ENCODE measurements around the gene UBD.

- no peak for TF ChIP-seq PRDM1 (tag by site-specific recombination; IDR thresholded peaks at IDR 0.05)
- no peak for TF ChIP-seq ZNF274 (IDR thresholded peaks at IDR 0.05; ENCODE audit: low read length)
- no peak for TF ChIP-seq ZNF274 (tag by site-specific recombination; IDR thresholded peaks at IDR 0.05; ENCODE audit: borderline replicate concordance)
- TF ChIP-seq PBX3 (CRISPR knock-in tag; IDR thresholded peaks at IDR 0.05), result no peak
- TF ChIP-seq, protein P1, sequence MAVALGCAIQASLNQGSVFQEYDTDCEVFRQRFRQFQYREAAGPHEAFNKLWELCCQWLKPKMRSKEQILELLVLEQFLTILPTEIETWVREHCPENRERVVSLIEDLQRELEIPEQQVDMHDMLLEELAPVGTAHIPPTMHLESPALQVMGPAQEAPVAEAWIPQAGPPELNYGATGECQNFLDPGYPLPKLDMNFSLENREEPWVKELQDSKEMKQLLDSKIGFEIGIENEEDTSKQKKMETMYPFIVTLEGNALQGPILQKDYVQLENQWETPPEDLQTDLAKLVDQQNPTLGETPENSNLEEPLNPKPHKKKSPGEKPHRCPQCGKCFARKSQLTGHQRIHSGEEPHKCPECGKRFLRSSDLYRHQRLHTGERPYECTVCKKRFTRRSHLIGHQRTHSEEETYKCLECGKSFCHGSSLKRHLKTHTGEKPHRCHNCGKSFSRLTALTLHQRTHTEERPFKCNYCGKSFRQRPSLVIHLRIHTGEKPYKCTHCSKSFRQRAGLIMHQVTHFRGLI (tag by site-specific recombination; IDR thresholded peaks at IDR 0.05), result no peak
- TF ChIP-seq, protein P2, sequence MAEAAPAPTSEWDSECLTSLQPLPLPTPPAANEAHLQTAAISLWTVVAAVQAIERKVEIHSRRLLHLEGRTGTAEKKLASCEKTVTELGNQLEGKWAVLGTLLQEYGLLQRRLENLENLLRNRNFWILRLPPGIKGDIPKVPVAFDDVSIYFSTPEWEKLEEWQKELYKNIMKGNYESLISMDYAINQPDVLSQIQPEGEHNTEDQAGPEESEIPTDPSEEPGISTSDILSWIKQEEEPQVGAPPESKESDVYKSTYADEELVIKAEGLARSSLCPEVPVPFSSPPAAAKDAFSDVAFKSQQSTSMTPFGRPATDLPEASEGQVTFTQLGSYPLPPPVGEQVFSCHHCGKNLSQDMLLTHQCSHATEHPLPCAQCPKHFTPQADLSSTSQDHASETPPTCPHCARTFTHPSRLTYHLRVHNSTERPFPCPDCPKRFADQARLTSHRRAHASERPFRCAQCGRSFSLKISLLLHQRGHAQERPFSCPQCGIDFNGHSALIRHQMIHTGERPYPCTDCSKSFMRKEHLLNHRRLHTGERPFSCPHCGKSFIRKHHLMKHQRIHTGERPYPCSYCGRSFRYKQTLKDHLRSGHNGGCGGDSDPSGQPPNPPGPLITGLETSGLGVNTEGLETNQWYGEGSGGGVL (tag by site-specific recombination; IDR thresholded peaks at IDR 0.05), result no peak
- TF ChIP-seq ZNF664 (tag by site-specific recombination; IDR thresholded peaks at IDR 0.05), result no peak
- TF ChIP-seq, protein P3, sequence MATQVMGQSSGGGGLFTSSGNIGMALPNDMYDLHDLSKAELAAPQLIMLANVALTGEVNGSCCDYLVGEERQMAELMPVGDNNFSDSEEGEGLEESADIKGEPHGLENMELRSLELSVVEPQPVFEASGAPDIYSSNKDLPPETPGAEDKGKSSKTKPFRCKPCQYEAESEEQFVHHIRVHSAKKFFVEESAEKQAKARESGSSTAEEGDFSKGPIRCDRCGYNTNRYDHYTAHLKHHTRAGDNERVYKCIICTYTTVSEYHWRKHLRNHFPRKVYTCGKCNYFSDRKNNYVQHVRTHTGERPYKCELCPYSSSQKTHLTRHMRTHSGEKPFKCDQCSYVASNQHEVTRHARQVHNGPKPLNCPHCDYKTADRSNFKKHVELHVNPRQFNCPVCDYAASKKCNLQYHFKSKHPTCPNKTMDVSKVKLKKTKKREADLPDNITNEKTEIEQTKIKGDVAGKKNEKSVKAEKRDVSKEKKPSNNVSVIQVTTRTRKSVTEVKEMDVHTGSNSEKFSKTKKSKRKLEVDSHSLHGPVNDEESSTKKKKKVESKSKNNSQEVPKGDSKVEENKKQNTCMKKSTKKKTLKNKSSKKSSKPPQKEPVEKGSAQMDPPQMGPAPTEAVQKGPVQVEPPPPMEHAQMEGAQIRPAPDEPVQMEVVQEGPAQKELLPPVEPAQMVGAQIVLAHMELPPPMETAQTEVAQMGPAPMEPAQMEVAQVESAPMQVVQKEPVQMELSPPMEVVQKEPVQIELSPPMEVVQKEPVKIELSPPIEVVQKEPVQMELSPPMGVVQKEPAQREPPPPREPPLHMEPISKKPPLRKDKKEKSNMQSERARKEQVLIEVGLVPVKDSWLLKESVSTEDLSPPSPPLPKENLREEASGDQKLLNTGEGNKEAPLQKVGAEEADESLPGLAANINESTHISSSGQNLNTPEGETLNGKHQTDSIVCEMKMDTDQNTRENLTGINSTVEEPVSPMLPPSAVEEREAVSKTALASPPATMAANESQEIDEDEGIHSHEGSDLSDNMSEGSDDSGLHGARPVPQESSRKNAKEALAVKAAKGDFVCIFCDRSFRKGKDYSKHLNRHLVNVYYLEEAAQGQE (tag by site-specific recombination; IDR thresholded peaks at IDR 0.05), result no peak
- TF ChIP-seq, protein P4, sequence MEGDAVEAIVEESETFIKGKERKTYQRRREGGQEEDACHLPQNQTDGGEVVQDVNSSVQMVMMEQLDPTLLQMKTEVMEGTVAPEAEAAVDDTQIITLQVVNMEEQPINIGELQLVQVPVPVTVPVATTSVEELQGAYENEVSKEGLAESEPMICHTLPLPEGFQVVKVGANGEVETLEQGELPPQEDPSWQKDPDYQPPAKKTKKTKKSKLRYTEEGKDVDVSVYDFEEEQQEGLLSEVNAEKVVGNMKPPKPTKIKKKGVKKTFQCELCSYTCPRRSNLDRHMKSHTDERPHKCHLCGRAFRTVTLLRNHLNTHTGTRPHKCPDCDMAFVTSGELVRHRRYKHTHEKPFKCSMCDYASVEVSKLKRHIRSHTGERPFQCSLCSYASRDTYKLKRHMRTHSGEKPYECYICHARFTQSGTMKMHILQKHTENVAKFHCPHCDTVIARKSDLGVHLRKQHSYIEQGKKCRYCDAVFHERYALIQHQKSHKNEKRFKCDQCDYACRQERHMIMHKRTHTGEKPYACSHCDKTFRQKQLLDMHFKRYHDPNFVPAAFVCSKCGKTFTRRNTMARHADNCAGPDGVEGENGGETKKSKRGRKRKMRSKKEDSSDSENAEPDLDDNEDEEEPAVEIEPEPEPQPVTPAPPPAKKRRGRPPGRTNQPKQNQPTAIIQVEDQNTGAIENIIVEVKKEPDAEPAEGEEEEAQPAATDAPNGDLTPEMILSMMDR (tag by site-specific recombination; IDR thresholded peaks at IDR 0.05), result no peak
- TF ChIP-seq, protein P5, sequence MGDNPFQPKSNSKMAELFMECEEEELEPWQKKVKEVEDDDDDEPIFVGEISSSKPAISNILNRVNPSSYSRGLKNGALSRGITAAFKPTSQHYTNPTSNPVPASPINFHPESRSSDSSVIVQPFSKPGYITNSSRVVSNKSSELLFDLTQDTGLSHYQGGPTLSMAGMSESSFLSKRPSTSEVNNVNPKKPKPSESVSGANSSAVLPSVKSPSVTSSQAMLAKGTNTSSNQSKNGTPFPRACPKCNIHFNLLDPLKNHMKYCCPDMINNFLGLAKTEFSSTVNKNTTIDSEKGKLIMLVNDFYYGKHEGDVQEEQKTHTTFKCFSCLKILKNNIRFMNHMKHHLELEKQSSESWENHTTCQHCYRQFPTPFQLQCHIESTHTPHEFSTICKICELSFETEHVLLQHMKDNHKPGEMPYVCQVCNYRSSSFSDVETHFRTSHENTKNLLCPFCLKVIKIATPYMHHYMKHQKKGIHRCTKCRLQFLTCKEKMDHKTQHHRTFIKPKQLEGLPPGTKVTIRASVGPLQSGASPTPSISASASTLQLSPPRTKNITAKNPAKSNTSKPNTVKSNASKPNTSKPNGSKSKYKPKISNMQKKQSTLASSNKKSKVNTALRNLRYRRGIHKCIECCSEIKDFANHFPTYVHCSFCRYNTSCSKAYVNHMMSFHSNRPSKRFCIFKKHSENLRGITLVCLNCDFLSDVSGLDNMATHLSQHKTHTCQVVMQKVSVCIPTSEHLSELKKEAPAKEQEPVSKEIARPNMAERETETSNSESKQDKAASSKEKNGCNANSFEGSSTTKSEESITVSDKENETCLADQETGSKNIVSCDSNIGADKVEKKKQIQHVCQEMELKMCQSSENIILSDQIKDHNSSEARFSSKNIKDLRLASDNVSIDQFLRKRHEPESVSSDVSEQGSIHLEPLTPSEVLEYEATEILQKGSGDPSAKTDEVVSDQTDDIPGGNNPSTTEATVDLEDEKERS (tag by site-specific recombination; IDR thresholded peaks at IDR 0.05), result no peak
- TF ChIP-seq IKZF3 (tag by site-specific recombination; IDR thresholded peaks at IDR 0.05), result no peak
- no peak for TF ChIP-seq ZBTB8A (tag by site-specific recombination; IDR thresholded peaks at IDR 0.05)
These were observed 1.6 kb upstream of the UBD start for GRCh38 chr6:29561091-29561490.

Measured in HEK293 (cell line).